Ectodermal cell (in vitro differentiated cells): Measurements from ENCODE around the gene GHRH.

Source experiments
- H3K27ac ChIP-seq: 2 replicates; pipeline ENCODE4 v1.7.0; 2013; ENCODE audit warnings: mild to moderate bottlenecking, low read depth, low read length; ENCODE audit not compliant: insufficient read depth, poor library complexity, severe bottlenecking
- H3K27me3 ChIP-seq: 2 replicates; pipeline ENCODE4 v1.7.0; 2013; ENCODE audit warnings: mild to moderate bottlenecking, low read length; ENCODE audit not compliant: insufficient read depth, control insufficient read depth, poor library complexity, severe bottlenecking
- H3K36me3 ChIP-seq: one replicate; pipeline ENCODE4 v1.7.0; 2013; ENCODE audit warnings: low read length; ENCODE audit not compliant: control insufficient read depth, insufficient read depth
- H3K4me1 ChIP-seq: one replicate; pipeline ENCODE4 v1.7.0; 2013; ENCODE audit warnings: low read length; ENCODE audit not compliant: control insufficient read depth, insufficient read depth
- H3K4me3 ChIP-seq: 2 replicates; pipeline ENCODE4 v1.7.0; 2013; ENCODE audit warnings: low read depth, low read length, control low read depth; ENCODE audit not compliant: insufficient read depth
- H3K9me3 ChIP-seq: 2 replicates; pipeline ENCODE4 v1.7.0; 2013; ENCODE audit warnings: mild to moderate bottlenecking, low read length, moderate library complexity; ENCODE audit not compliant: control insufficient read depth
- WGBS, 2 experiments: methylation state at CpG; one replicate each; pipeline ENCODE4 v1.1.7; 2013; ENCODE audit warnings: missing lambda C conversion rate in 2 of 2; 5-methylcytosine and 5-hydroxymethylcytosine counted together

GHRH gene

GRCh38 chr20:37240337-37241067 lies 21.1 kb downstream of the GHRH start:
- Histone ChIP-seq H3K27ac (no peak overlapping the region), H3K9me3 (no peaks in the 10 kb centered on the region), H3K27me3 (no peaks in the 10 kb centered on the region), H3K4me3 (no peak overlapping the region), H3K36me3 (peaks cover 63% of the 10 kb centered on the region), H3K4me1 (peaks cover 19% of the 10 kb centered on the region)
- whole genome bisulfite sequencing, 2 experiments: 96 to 97% methylated on average over 3 of the region's 3 CpGs

GRCh38 chr20:37238935-37239451 lies 22.6 kb downstream of the GHRH start:
- 87 to 97% methylated on average over 1 of the region's 1 CpG for WGBS, 2 experiments
- H3K9me3 ChIP-seq: no peaks in the 10 kb centered on the region
- no peaks in the 10 kb centered on the region for H3K27me3 ChIP-seq
- no peak overlapping the region for H3K27ac ChIP-seq
- peaks cover 76% of the 10 kb centered on the region for H3K36me3 ChIP-seq
- no peak overlapping the region for H3K4me3 ChIP-seq
- H3K4me1 ChIP-seq: peaks cover 9% of the 10 kb centered on the region

GRCh38 chr20:37238426-37238825 lies 23.2 kb downstream of the GHRH start:
- 94% methylated on average over 6 of the region's 6 CpGs for WGBS, 2 experiments
- Histone ChIP-seq H3K27ac (no peak overlapping the region), H3K4me1 (peaks cover 9% of the 10 kb centered on the region), H3K9me3 (no peaks in the 10 kb centered on the region), H3K36me3 (peaks cover 82% of the 10 kb centered on the region), H3K4me3 (no peak overlapping the region), H3K27me3 (no peaks in the 10 kb centered on the region)

- H3K4me3 ChIP-seq: no peak overlapping the region
- WGBS, 2 experiments: 85 to 97% methylated on average over 5 of the region's 5 CpGs
- H3K36me3 ChIP-seq: peaks cover 81% of the 10 kb centered on the region
- H3K27me3 ChIP-seq: no peaks in the 10 kb centered on the region
- peaks cover 9% of the 10 kb centered on the region for H3K4me1 ChIP-seq
- no peak overlapping the region for H3K27ac ChIP-seq
- H3K9me3 ChIP-seq: no peaks in the 10 kb centered on the region
These were observed 24.0 kb downstream of the GHRH start for GRCh38 chr20:37237656-37238055.

GRCh38 chr20:37236462-37236861 lies 25.2 kb downstream of the GHRH start:
- Histone ChIP-seq H3K36me3 (peaks cover 77% of the 10 kb centered on the region), H3K27me3 (no peaks in the 10 kb centered on the region), H3K9me3 (no peaks in the 10 kb centered on the region), H3K4me3 (no peak overlapping the region), H3K27ac (no peak overlapping the region), H3K4me1 (peaks cover 12% of the 10 kb centered on the region)
- WGBS, 2 experiments: 94 to 95% methylated on average over 4 of the region's 4 CpGs

GRCh38 chr20:37235065-37235464 lies 26.5 kb downstream of the GHRH start:
- 93 to 96% methylated on average over 6 of the region's 6 CpGs for WGBS, 2 experiments

GRCh38 chr20:37234254-37234581 lies 27.4 kb downstream of the GHRH start:
- WGBS, 2 experiments: 96 to 100% methylated on average over 5 of the region's 5 CpGs
- H3K9me3 ChIP-seq: no peaks in the 10 kb centered on the region
- H3K4me1 ChIP-seq: peaks cover 12% of the 10 kb centered on the region
- H3K27me3 ChIP-seq: no peaks in the 10 kb centered on the region
- H3K4me3 ChIP-seq: no peak overlapping the region
- H3K27ac ChIP-seq: no peak overlapping the region
- H3K36me3 ChIP-seq: peaks cover 81% of the 10 kb centered on the region

More at GRCh38 chr20:37235065-37235464, 26.5 kb downstream of the GHRH start:
- peaks cover 12% of the 10 kb centered on the region for H3K4me1 ChIP-seq
- H3K4me3 ChIP-seq: no peak overlapping the region
- no peak overlapping the region for H3K27ac ChIP-seq
- peaks cover 79% of the 10 kb centered on the region for H3K36me3 ChIP-seq
- H3K9me3 ChIP-seq: no peaks in the 10 kb centered on the region
- H3K27me3 ChIP-seq: no peaks in the 10 kb centered on the region

GRCh38 chr20:37233548-37234253 lies 27.9 kb downstream of the GHRH start:
- Histone ChIP-seq H3K36me3 (peaks cover 80% of the 10 kb centered on the region), H3K4me1 (peaks cover 15% of the 10 kb centered on the region), H3K4me3 (no peak overlapping the region), H3K27me3 (no peaks in the 10 kb centered on the region), H3K27ac (no peak overlapping the region), H3K9me3 (no peaks in the 10 kb centered on the region)
- WGBS, 2 experiments: 94% methylated on average over 10 of the region's 10 CpGs

- Histone ChIP-seq H3K27ac (peak overlapping the region; percentile 38), H3K36me3 (peaks cover 77% of the 10 kb centered on the region), H3K4me1 (peaks cover 17% of the 10 kb centered on the region), H3K9me3 (no peaks in the 10 kb centered on the region), H3K4me3 (no peak overlapping the region), H3K27me3 (no peaks in the 10 kb centered on the region)
- WGBS, 2 experiments: 86 to 88% methylated on average over 13 of the region's 13 CpGs
These were observed 29.5 kb downstream of the GHRH start for GRCh38 chr20:37231947-37232630.

- H3K36me3 ChIP-seq: peaks cover 77% of the 10 kb centered on the region
- H3K9me3 ChIP-seq: no peaks in the 10 kb centered on the region
- WGBS, 2 experiments: 96% methylated on average over 6 of the region's 6 CpGs
- H3K27ac ChIP-seq: peak overlapping the region; percentile 80
- H3K4me3 ChIP-seq: no peak overlapping the region
- peaks cover 17% of the 10 kb centered on the region for H3K4me1 ChIP-seq
- no peaks in the 10 kb centered on the region for H3K27me3 ChIP-seq
These were observed 31.4 kb downstream of the GHRH start for GRCh38 chr20:37230200-37230599.
